ENCODE results near the gene MED27. TPM values are rescaled to one million over a fixed set of nuclear protein-coding genes. Genes with fewer than 3 reads are reported as not detected.

MED27 gene
- total RNA-seq, 1 experiment from 2014 or later, result 38.9 TPM

GRCh38 chr9:132090771-132091170, 11.1 kb upstream of the MED27 start:
- Histone ChIP-seq H3K9me3 (peaks cover 2% of the 10 kb centered on the region; the same call in 1 of the 2 replicates), H3K27me3 (no peaks in the 10 kb centered on the region), H3K4me3 (no peak overlapping the region), H3K36me3 (no peaks in the 10 kb centered on the region)
- DNase-seq, result peak; percentile 56

- no peaks in the 10 kb centered on the region for H3K36me3 ChIP-seq
- no peak for DNase-seq
- peaks cover 4% of the 10 kb centered on the region for H3K27me3 ChIP-seq
- peaks cover 2% of the 10 kb centered on the region; the same call in 1 of the 2 replicates for H3K9me3 ChIP-seq
- no peak overlapping the region for H3K4me3 ChIP-seq
Observed at GRCh38 chr9:132087438-132088030, 7.9 kb upstream of the MED27 start.

- Histone ChIP-seq H3K4me3 (no peak overlapping the region), H3K9me3 (no peaks in the 10 kb centered on the region)
Observed at GRCh38 chr9:132082188-132082587, 2.5 kb upstream of the MED27 start.

GRCh38 chr9:132078699-132079356, 839 bp downstream of the MED27 start:
- peak overlapping the region; percentile 87 for H3K4me3 ChIP-seq
- no peak for DNase-seq
- peaks cover 20% of the 10 kb centered on the region for H3K36me3 ChIP-seq
- no peaks in the 10 kb centered on the region for H3K9me3 ChIP-seq
- H3K27me3 ChIP-seq, result no peaks in the 10 kb centered on the region

More at GRCh38 chr9:132082188-132082587, 2.5 kb upstream of the MED27 start:
- Histone ChIP-seq H3K27me3 (peaks cover 4% of the 10 kb centered on the region), H3K36me3 (peaks cover under 1% of the 10 kb centered on the region; the same call in 1 of the 2 replicates)
- no peak for DNase-seq

GRCh38 chr9:132077881-132078698, 1.6 kb downstream of the MED27 start:
- no peaks in the 10 kb centered on the region for H3K27me3 ChIP-seq
- DNase-seq, result no peak
- H3K4me3 ChIP-seq, result peak overlapping the region; percentile 87
- H3K36me3 ChIP-seq, result peaks cover 20% of the 10 kb centered on the region
- no peaks in the 10 kb centered on the region for H3K9me3 ChIP-seq

- no peaks in the 10 kb centered on the region for H3K27me3 ChIP-seq
Observed at GRCh38 chr9:132075853-132076252, 3.8 kb downstream of the MED27 start.

GRCh38 chr9:132074736-132075135, 4.9 kb downstream of the MED27 start:
- Histone ChIP-seq H3K36me3 (peaks cover 23% of the 10 kb centered on the region), H3K27me3 (no peaks in the 10 kb centered on the region), H3K4me3 (no peak overlapping the region), H3K9me3 (no peaks in the 10 kb centered on the region)
- DNase-seq, result peak; percentile 23

More at GRCh38 chr9:132075853-132076252, 3.8 kb downstream of the MED27 start:
- no peak overlapping the region for H3K4me3 ChIP-seq
- peaks cover 23% of the 10 kb centered on the region for H3K36me3 ChIP-seq
- H3K9me3 ChIP-seq, result no peaks in the 10 kb centered on the region
- no peak for DNase-seq

GRCh38 chr9:132071847-132072507, 7.7 kb downstream of the MED27 start:
- Histone ChIP-seq H3K27me3 (no peaks in the 10 kb centered on the region), H3K36me3 (peaks cover 20% of the 10 kb centered on the region), H3K9me3 (no peaks in the 10 kb centered on the region), H3K4me3 (no peak overlapping the region)
- no peak for DNase-seq

GRCh38 chr9:132069046-132069898, 10.4 kb downstream of the MED27 start:
- no peak for DNase-seq

GRCh38 chr9:132068605-132069004, 11.1 kb downstream of the MED27 start:
- Histone ChIP-seq H3K36me3 (peaks cover 3% of the 10 kb centered on the region), H3K4me3 (no peak overlapping the region), H3K27me3 (no peaks in the 10 kb centered on the region), H3K9me3 (no peaks in the 10 kb centered on the region)
- no peak for DNase-seq

More at GRCh38 chr9:132069046-132069898, 10.4 kb downstream of the MED27 start:
- H3K9me3 ChIP-seq, result no peaks in the 10 kb centered on the region
- H3K27me3 ChIP-seq, result no peaks in the 10 kb centered on the region
- H3K36me3 ChIP-seq, result peaks cover 6% of the 10 kb centered on the region
- no peak overlapping the region for H3K4me3 ChIP-seq

- H3K36me3 ChIP-seq, result no peaks in the 10 kb centered on the region; the same call in none of the 2 replicates
- H3K4me3 ChIP-seq, result no peak overlapping the region
- no peak for DNase-seq
- H3K9me3 ChIP-seq, result no peaks in the 10 kb centered on the region
- no peaks in the 10 kb centered on the region for H3K27me3 ChIP-seq
Observed at GRCh38 chr9:132066511-132066910, 13.2 kb downstream of the MED27 start.

GRCh38 chr9:132066057-132066456, 13.6 kb downstream of the MED27 start:
- no peak for DNase-seq
- H3K4me3 ChIP-seq, result no peak overlapping the region

GRCh38 chr9:132063281-132063680, 16.4 kb downstream of the MED27 start:
- no peaks in the 10 kb centered on the region for H3K27me3 ChIP-seq
- DNase-seq, result no peak
- no peaks in the 10 kb centered on the region for H3K9me3 ChIP-seq
- H3K36me3 ChIP-seq, result no peaks in the 10 kb centered on the region; the same call in none of the 2 replicates
- no peak overlapping the region for H3K4me3 ChIP-seq

More at GRCh38 chr9:132066057-132066456, 13.6 kb downstream of the MED27 start:
- no peaks in the 10 kb centered on the region; the same call in none of the 2 replicates for H3K36me3 ChIP-seq
- no peaks in the 10 kb centered on the region for H3K9me3 ChIP-seq
- no peaks in the 10 kb centered on the region for H3K27me3 ChIP-seq

GRCh38 chr9:132062806-132063205, 16.9 kb downstream of the MED27 start:
- Histone ChIP-seq H3K27me3 (no peaks in the 10 kb centered on the region), H3K4me3 (no peak overlapping the region), H3K36me3 (no peaks in the 10 kb centered on the region; the same call in none of the 2 replicates), H3K9me3 (no peaks in the 10 kb centered on the region)
- DNase-seq, result no peak

GRCh38 chr9:132061526-132061925, 18.1 kb downstream of the MED27 start:
- Histone ChIP-seq H3K27me3 (no peaks in the 10 kb centered on the region), H3K36me3 (no peaks in the 10 kb centered on the region; the same call in none of the 2 replicates), H3K9me3 (no peaks in the 10 kb centered on the region), H3K4me3 (no peak overlapping the region)
- DNase-seq, result no peak

- no peak overlapping the region for H3K4me3 ChIP-seq
- H3K27me3 ChIP-seq, result no peaks in the 10 kb centered on the region
- no peaks in the 10 kb centered on the region for H3K9me3 ChIP-seq
- no peak for DNase-seq
- no peaks in the 10 kb centered on the region; the same call in none of the 2 replicates for H3K36me3 ChIP-seq
Observed at GRCh38 chr9:132059361-132059760, 20.3 kb downstream of the MED27 start.

Data from MG63 (cell line).